ENCODE results near the gene DDIT4L.
"Not testable (repeated sequence)": the region's sequence is repeated elsewhere in the genome, so short reads cannot be mapped to it uniquely, and the experiment has no call there.

DDIT4L gene

GRCh38 chr4:100189820-100190642 is at the start of gene DDIT4L:
Gene DDIT4L (minus strand): TSS chr4:100190468. CDS start chr4:100189983, 485 bp downstream.
- DNase-seq: peak in 1 of 3 donors; percentile 31

DNA sequence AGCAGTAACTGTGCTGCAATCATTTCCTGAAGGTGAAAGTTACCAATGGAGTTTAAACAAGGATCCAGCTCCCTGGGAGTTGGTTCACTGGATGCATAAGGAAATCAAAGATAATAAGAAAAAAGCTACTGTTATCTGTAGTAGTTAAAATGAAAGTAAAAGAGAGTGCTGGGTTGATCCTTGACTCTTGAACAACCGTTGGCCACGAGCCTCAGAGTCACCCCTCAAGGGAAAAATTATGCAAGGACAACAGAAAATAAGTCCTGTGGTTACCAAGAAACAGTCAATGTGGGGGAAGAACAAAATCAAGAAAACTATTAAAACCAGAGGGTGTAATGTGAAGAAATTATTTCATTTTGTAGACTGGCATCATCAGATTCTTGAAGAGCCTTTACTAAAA is 49.7 kb upstream of the DDIT4L start:
- DNase-seq: no peak

DNA sequence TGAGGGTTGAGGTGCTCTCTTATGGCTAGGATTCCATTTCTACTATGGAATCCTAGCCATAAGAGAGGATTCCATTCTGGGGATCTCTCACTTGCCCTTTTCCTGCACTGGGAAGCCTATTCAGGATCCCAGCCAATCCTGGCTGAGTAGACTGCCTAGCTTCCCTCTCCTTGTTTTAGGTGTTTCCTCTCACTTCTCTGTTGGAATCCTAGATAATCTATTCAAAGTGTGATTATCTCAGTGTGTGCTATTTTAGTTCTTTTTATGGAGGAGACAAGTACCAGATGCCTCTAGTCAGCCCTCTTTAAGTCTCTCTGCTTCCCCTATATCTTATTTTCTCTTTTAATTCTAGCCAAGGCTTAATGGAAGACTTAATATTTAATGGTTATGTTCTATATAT is 34.5 kb upstream of the DDIT4L start:
- DNase-seq: no peak

- no peak for DNase-seq
Measured at GRCh38 chr4:100224160-100224559, 33.9 kb upstream of the DDIT4L start.

DNA sequence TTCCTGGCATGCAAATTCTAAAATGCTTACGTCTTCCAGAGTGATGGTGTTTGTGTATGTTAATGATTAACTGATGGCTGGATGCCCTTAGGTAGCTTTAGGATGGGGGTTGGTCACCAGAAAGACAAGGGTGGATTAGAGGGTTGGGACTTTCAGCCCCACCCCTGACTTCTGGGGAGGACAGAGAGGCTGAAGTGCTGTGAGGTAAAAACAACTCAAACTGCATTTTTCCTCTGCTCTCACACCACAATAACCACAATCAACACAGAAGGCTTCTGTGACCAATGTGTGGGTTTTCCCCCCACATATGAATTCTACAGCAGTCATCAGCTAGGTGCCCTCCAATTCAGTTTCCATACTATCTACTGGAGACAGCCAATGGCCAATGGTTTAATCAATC is 18.7 kb upstream of the DDIT4L start:
- no peak for DNase-seq

DNA sequence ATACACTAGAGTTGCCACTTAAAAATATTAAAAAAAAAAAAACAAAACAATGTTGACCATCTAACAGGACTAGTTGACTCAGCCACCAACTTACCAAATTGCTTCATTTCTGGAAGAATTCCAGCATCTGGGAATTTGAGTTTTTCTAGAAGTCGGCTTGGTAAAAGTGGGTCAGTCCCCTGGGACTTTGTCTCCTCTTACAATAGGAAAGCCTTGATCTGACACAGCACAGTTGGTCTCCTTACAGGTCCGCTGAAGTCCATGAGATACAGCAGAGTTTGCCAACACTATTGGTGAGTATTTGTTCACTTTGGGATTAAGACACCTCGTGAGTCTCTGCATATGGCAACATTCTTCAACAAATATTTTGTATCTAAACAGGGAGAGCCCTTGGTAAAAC is 18.2 kb upstream of the DDIT4L start:
- no peak for DNase-seq

GRCh38 chr4:100206850-100207249 is 16.6 kb upstream of the DDIT4L start:
- no peak for DNase-seq

GRCh38 chr4:100198061-100198460 is 7.8 kb upstream of the DDIT4L start:
- DNase-seq: no peak

GRCh38 chr4:100196388-100197071 is 6.3 kb upstream of the DDIT4L start:
- DNase-seq: not testable (repeated sequence)

GRCh38 chr4:100190643-100191600 is 654 bp upstream of the DDIT4L start:
- peak in 1 of 3 donors; percentile 5 for DNase-seq

GRCh38 chr4:100188829-100189228 is 1.4 kb downstream of the DDIT4L start:
- no peak for DNase-seq

DNA sequence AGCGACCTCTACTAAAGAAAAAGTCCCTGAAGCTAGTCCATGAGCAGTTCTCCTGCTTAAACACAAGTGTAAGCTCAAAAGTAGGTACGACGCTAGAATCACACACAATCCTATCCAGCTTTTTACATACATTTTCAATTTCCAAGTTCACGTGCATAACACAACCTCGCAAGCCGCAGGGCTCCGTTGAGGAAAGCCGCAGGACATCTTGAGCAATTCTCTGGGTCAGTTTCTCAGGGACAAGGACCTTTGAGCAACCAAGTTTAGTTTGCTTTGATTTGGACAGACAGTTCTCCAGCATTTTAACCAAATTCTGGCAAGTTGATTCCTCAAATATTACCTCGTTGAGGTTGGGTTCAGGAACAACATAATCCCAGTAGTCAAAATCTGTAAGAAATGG is 2.5 kb downstream of the DDIT4L start:
- DNase-seq: no peak

DNA sequence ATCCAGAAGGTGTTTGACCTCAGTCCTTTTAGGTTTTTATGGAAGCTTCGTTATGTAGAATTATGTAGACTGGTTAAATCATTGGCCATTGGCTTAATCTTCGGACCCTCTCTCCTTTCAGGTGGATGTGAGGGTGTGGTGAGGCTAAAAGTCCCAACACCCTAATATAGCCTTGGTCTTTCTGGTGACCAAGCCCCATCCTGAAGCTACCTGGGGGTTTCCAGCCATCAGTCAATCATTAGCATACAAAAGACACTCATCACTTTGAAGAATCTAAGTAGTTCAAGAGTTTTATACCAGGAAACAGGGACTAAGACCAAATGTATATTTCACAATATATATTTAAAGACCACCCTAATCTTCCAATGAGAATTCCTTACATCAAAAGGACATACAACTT is 5.5 kb downstream of the DDIT4L start:
- no peak for DNase-seq

DNA sequence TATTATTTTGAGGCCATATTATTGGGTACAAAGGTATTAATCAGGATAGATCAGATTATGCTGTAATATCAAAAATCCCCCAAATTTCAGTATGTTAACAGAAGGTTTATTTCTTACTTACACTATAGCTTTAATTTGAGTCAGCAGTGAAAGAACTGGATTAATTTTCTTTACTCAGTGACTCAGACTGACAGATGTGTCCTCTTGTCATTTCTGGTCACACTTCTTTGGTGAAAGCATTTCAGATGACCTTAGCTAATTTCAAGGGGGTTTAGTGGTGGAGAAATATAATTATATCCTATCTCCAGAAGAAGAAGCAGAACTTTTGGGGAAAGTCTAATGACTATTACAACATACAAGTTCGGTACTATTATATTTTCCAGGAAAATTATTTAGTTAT is 12.4 kb downstream of the DDIT4L start:
- no peak for DNase-seq

- no peak for DNase-seq
Measured at GRCh38 chr4:100177126-100177525, 13.1 kb downstream of the DDIT4L start.

DNA sequence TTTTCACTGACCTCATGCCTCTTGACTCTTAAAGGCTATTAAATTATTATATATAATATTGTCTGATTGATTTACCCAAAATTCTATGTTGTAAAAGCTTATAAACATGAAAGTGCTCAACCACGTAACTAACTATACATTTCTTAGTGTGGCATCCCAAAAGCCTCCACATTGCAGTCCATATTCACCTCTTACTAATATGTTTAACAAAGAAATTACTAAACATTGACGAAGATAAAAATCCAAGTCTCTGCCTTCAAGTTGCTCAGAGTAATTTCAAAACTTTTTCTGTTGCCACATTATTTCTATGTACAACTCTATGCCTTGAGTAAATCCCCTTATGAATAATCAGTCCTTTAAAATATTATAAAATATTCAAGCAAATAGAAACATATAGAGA is 14.4 kb downstream of the DDIT4L start:
- no peak for DNase-seq

GRCh38 chr4:100174985-100175383 is 15.3 kb downstream of the DDIT4L start:
- DNase-seq: no peak

- DNase-seq: no peak
Measured at GRCh38 chr4:100170986-100171385, 19.3 kb downstream of the DDIT4L start.

DNA sequence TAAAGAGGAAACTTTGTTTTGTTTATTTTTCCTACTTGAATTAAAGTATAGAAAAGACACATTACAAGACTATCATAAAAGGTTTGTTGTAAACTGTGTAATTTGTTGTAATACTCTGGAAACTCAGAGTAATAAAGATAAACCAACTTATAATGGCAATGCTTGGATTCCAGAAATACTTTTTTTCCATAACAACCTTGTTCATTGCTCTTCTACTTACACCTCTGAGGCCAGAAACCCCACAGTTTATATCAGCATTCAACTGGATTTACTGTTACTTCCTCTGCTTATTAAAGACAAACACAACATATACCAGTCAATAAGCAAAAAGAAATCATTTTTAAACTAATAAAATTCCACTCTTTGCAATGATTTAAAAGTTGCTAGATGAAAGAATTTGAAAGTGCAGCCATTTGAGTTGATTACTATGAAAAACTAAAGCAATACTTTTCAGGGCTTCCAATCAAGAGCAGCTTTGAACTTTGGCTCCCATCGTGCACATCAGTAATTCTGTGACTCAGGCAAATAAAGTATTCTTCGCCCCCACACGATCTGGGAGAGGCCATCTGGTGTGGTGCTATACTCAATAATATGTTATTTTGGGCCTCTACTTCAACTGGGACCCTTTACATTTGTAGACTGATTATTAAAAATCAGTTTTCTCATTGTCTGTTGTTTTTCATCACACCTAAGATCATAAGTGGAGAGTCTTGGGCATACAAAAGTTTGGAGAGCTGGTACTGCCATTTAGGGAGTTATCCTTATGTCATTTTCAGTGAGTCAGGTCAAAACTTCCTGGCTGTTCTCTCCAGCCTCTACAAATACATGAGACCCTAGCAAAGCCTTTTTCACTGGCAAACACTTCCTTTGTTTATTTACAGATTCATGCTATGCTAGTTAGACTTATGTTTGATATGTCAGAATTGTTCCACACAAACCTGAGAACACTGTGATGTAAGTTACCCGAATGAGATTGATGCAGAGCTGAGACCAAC is 20.5 kb downstream of the DDIT4L start:
- DNase-seq: no peak

- no peak for DNase-seq
Measured at GRCh38 chr4:100168521-100168920, 21.7 kb downstream of the DDIT4L start.

GRCh38 chr4:100166297-100167039 is 23.8 kb downstream of the DDIT4L start:
- no peak for DNase-seq
